ENCODE results near the gene ACTMAP. TPM values are rescaled to one million over a fixed set of nuclear protein-coding genes. Genes with fewer than 3 reads are reported as not detected.

The ACTMAP gene
- total and polyA plus RNA-seq, 11 donors: 4.2 to 11.1 (median 8.1) TPM

GRCh38 chr19:40717880-40718773, 32.1 kb downstream of the ACTMAP start:
- Histone ChIP-seq H3K27me3 (no peaks in the 10 kb centered on the region), H3K4me3 (peak overlapping the region; percentile 65 to 98 (median 82)), H3K4me1 (peaks cover 9 to 83% (median 60%) of the 10 kb centered on the region in 12 donors), H3K36me3 (peaks cover 0 to 11% (median 1%) of the 10 kb centered on the region in 9 donors), H3K27ac (peak overlapping the region; percentile 95 to 99 (median 97)), H3K9me3 (no peaks in the 10 kb centered on the region)
- 18 to 36% (median 30%) methylated on average over 19 to 20 of the region's 20 CpGs for WGBS, 4 donors
- DNase-seq: peak in 1 of 5 donors; percentile 46
- intact Hi-C loops (cut with DNase I): loop anchor here in 6 of 10 donors (1.0 to 10.0 kb wide), 7 partner anchors 31 to 99 kb away; partner anchors contain the start of genes ACTMAP (in 2 of the 6) and SNRPA (in 2 of the 6)
- no peak for TF ChIP-seq POLR2A (IDR thresholded peaks at IDR 0.05)
- TF ChIP-seq CTCF (IDR thresholded peaks at IDR 0.05): no peak
- no peak for ATAC-seq

DNA sequence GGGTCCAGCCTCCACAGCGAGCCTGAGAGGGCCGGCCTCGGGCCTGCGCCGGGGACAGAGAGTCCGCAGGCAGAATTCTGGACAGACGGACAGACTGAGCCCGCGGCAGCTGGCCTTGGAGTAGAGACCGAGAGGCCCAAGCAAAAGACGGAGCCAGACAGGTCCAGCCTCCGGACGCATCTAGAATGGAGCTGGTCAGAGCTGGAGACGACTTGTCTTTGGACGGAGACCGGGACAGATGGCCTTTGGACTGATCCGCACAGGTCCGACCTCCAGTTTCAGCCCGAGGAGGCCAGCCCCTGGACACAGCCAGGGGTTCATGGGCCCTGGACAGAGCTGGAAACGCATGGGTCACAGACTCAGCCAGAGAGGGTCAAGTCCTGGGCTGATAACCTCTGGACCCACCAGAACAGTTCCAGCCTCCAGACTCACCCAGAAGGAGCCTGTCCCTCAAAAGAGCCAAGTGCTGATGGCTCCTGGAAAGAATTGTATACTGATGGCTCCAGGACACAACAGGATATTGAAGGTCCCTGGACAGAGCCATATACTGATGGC, 32.9 kb downstream of the ACTMAP start:
- DNase-seq: no peak
- 0 to 1% (median 0%) methylated on average over 6 to 20 of the region's 20 CpGs for WGBS, 4 donors
- Histone ChIP-seq H3K36me3 (peaks cover 0 to 15% (median 5%) of the 10 kb centered on the region in 9 donors), H3K4me3 (peak overlapping the region; percentile 65 to 98 (median 82)), H3K4me1 (peaks cover 9 to 82% (median 58%) of the 10 kb centered on the region in 12 donors), H3K27ac (peak overlapping the region; percentile 95 to 99 (median 97)), H3K27me3 (no peaks in the 10 kb centered on the region), H3K9me3 (no peaks in the 10 kb centered on the region)
- TF ChIP-seq CTCF (IDR thresholded peaks at IDR 0.05): no peak
- no peak for TF ChIP-seq POLR2A (IDR thresholded peaks at IDR 0.05)
- intact Hi-C loops (cut with DNase I): loop anchor here in 6 of 10 donors (2.0 to 10.0 kb wide), 6 partner anchors 33 to 100 kb away; partner anchors contain the start of genes ACTMAP (in 2 of the 6) and SNRPA (in 2 of the 6)
- no peak for ATAC-seq

DNA sequence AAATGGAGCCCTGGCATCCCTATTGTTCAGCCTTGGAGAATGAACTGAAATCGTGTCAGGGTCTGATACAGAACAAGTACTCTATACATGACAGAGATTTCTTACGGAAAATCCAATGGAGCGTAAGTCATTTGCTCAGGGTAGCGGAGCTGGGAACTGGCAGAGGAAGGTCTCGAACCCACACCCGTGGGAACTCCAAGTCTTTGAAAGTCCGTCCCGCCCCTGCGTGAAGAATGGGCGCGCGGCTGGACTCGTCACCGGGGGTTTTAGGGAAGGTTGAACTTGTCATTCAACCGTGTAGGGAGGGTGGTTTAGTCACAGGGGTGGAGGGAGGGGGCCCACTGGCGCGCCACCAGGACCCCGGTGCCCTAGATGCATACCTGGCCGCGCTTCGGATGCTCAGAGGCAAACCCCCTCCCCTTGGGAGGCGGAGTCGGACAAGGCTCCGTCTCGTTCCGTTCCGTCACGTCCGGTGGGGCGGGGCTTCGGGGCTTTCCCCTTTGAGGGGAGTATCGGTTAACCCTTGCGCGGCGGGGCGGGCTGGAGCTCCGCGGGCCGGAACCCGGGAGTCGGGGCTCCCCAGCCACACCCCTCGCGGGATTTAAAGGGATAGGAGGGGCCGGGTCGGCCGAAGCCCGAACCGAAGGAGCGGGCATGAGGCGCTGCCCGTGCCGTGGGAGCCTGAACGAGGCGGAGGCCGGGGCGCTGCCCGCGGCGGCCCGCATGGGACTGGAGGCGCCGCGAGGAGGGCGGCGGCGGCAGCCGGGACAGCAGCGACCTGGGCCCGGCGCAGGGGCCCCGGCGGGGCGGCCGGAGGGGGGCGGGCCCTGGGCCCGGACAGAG, 33.6 kb downstream of the ACTMAP start, which contains the start of the genes COQ8B and ITPKC:
TSS of gene COQ8B (minus strand) at position 405 of the 843 bp plus-strand sequence. CDS start 2,254 bp downstream, outside the sequence.
TSS of gene ITPKC (plus strand) at position 631 of the 843 bp plus-strand sequence. CDS start at position 655, 24 bp downstream.
- peaks cover 5 to 77% (median 52%) of the 10 kb centered on the region in 12 donors for H3K4me1 ChIP-seq
- no peaks in the 10 kb centered on the region for H3K9me3 ChIP-seq
- TF ChIP-seq CTCF (IDR thresholded peaks at IDR 0.05) (peak in 6 of 12 donors; percentile 13 to 38 (median 24)), POLR2A (IDR thresholded peaks at IDR 0.05) (peak; percentile 53 to 74)
- peak within 1 kb of the TSS; percentile 95 to 99 (median 97) for H3K27ac ChIP-seq
- ATAC-seq (peak; percentile 71 to 85 (median 82)), DNase-seq (peak; percentile 100)
- H3K27me3 ChIP-seq: no peaks in the 10 kb centered on the region
- intact Hi-C loops (cut with DNase I): loop anchor here in 6 of 10 donors (2.0 to 10.0 kb wide), 6 partner anchors 34 to 101 kb away; partner anchors contain the start of genes ACTMAP (in 2 of the 6) and SNRPA (in 2 of the 6)
- 0 to 1% (median 1%) methylated on average over 25 to 76 of the region's 76 CpGs for WGBS, 4 donors
- peaks cover 0 to 15% (median 8%) of the 10 kb centered on the region in 9 donors for H3K36me3 ChIP-seq
- H3K4me3 ChIP-seq: peak within 1 kb of the TSS; percentile 65 to 98 (median 82)

All from heart left ventricle (tissue), 16 donors.